CD14-positive monocyte (primary cell): ENCODE data around the gene ZRANB3. TPM values are rescaled to one million over a fixed set of nuclear protein-coding genes. Genes with fewer than 3 reads are reported as not detected.

Experiments used
- DNase-seq, 3 donors: peaks; one replicate each; pipeline ENCODE4 v3.0.0-alpha.2; 2011 to 2022
- H2AFZ ChIP-seq: 2 replicates; pipeline ENCODE4 v1.6.0; 2012; ENCODE audit warnings: mild to moderate bottlenecking, low read depth, low read length, inconsistent platforms; ENCODE audit not compliant: insufficient read depth, poor library complexity, severe bottlenecking
- H3K27ac ChIP-seq, 2 donors: 1 replicate in 1 of 2; 2 replicates in 1 of 2; pipeline ENCODE4 v1.5.1; 2012 to 2013; ENCODE audit warnings: low read length in 2 of 2, control low read depth in 1 of 2, inconsistent platforms in 1 of 2, low read depth in 1 of 2, mild to moderate bottlenecking in 1 of 2
- H3K27me3 ChIP-seq, 2 donors: one replicate each; pipeline versions ENCODE4 v1.6.0 to v1.6.1; 2011 to 2013; ENCODE audit warnings: low read length in 2 of 2; ENCODE audit not compliant: control insufficient read depth in 2 of 2, insufficient read depth in 2 of 2
- H3K36me3 ChIP-seq, 2 donors: replicated peaks in 1 of 2; 1 replicate in 1 of 2; 2 replicates in 1 of 2; pipeline versions ENCODE4 v1.5.1 to v1.6.1; 2012 to 2013; ENCODE audit warnings: low read length in 2 of 2, control low read depth in 1 of 2, inconsistent platforms in 1 of 2, mild to moderate bottlenecking in 1 of 2; ENCODE audit not compliant: insufficient read depth in 2 of 2, control insufficient read depth in 1 of 2
- H3K4me1 ChIP-seq, 2 donors: 1 replicate in 1 of 2; 2 replicates in 1 of 2; pipeline versions ENCODE4 v1.5.1 to v1.6.1; 2012 to 2013; ENCODE audit warnings: low read length in 2 of 2, control low read depth in 1 of 2, inconsistent platforms in 1 of 2, mild to moderate bottlenecking in 1 of 2, moderate library complexity in 1 of 2; ENCODE audit not compliant: insufficient read depth in 2 of 2, control insufficient read depth in 1 of 2
- H3K4me2 ChIP-seq: replicated peaks from 2 replicates; pipeline ENCODE3; 2012; ENCODE audit warnings: low read length, moderate library complexity, mild to moderate bottlenecking; ENCODE audit not compliant: poor library complexity, severe bottlenecking; ENCODE audit errors: extremely low read depth
- H3K4me3 ChIP-seq, 3 experiments: fragments of 200-600 bp in 1 of 3; sonication (generic) in 1 of 3; replicated peaks in 1 of 3; 1 replicate in 2 of 3; 2 replicates in 1 of 3; pipeline ENCODE4 v1.5.1; 2011 to 2013; ENCODE audit warnings: low read length in 3 of 3, mild to moderate bottlenecking in 3 of 3, control low read depth in 2 of 3, low read depth in 2 of 3, inconsistent platforms in 1 of 3, moderate library complexity in 1 of 3
- H3K79me2 ChIP-seq: 2 replicates; pipeline ENCODE4 v1.6.0; 2012; ENCODE audit warnings: mild to moderate bottlenecking, control low read depth, inconsistent platforms, low read length, moderate library complexity; ENCODE audit not compliant: insufficient read depth
- H3K9ac ChIP-seq: 2 replicates; pipeline ENCODE4 v1.6.0; 2017; ENCODE audit warnings: low read length, mild to moderate bottlenecking; ENCODE audit not compliant: insufficient read depth, poor library complexity, severe bottlenecking
- H3K9me3 ChIP-seq, 2 donors: replicated peaks in 1 of 2; 1 replicate in 1 of 2; 2 replicates in 1 of 2; pipeline versions ENCODE4 v1.5.1 to v1.6.1; 2012 to 2013; ENCODE audit warnings: low read length in 2 of 2, control low read depth in 1 of 2; ENCODE audit not compliant: control insufficient read depth in 1 of 2, insufficient read depth in 1 of 2
- H4K20me1 ChIP-seq: 2 replicates; pipeline ENCODE4 v1.6.0; 2012; ENCODE audit warnings: mild to moderate bottlenecking, low read length, control low read depth, moderate library complexity; ENCODE audit not compliant: insufficient read depth
- H3K27ac Mint-ChIP-seq, 7 donors: one replicate each; pipeline ENCODE4 v1.8.0; 2020; ENCODE audit warnings: mild to moderate bottlenecking in 7 of 7, mixed read lengths in 7 of 7, moderate library complexity in 6 of 7, inconsistent platforms in 2 of 7
- H3K27me3 Mint-ChIP-seq, 3 donors: one replicate each; pipeline ENCODE4 v1.8.0; 2021 to 2022; ENCODE audit warnings: low read depth in 3 of 3, mild to moderate bottlenecking in 3 of 3, mixed read lengths in 3 of 3, moderate library complexity in 3 of 3, inconsistent platforms in 1 of 3
- H3K36me3 Mint-ChIP-seq, 2 donors: one replicate each; pipeline ENCODE4 v1.8.0; 2020; ENCODE audit warnings: mixed read lengths in 2 of 2, inconsistent platforms in 1 of 2, mild to moderate bottlenecking in 1 of 2
- H3K4me1 Mint-ChIP-seq: one replicate; pipeline ENCODE4 v1.8.0; 2020; ENCODE audit warnings: mild to moderate bottlenecking, mixed read lengths
- H3K4me3 Mint-ChIP-seq, 2 donors: one replicate each; pipeline ENCODE4 v1.8.0; 2020; ENCODE audit warnings: mild to moderate bottlenecking in 2 of 2, mixed read lengths in 2 of 2, moderate library complexity in 1 of 2
- H3K9me3 Mint-ChIP-seq, 7 donors: one replicate each; pipeline ENCODE4 v1.8.0; 2020 to 2022; ENCODE audit warnings: mixed read lengths in 7 of 7, mild to moderate bottlenecking in 6 of 7, moderate library complexity in 6 of 7, inconsistent platforms in 2 of 7
- CTCF ChIP-seq: fragments of 200-600 bp; IDR thresholded peaks from one replicate; pipeline ENCODE4 v1.8.0; 2022; ENCODE audit warnings: antibody characterized with exemption, mild to moderate bottlenecking
- WGBS: methylation state at CpG from one replicate; pipeline ENCODE4 v1.1.5; 2013; ENCODE audit warnings: missing lambda C conversion rate; ENCODE audit not compliant: insufficient coverage; 5-methylcytosine and 5-hydroxymethylcytosine counted together
- intact Hi-C, 2 donors: fragments of 100-400 bp; cut with micrococcal nuclease; formaldehyde crosslinking; loops; one replicate each; pipeline versions ENCODE4 v1.15.0 to v1.15.1; 2023
- polyA plus RNA-seq, 3 donors: library from polyadenylated mRNA; depleted of rRNA in 1 of 3; unstranded in 2 of 3; stranded (reverse) in 1 of 3; fragments of 300-500 nt in 2 of 3; fragments of >200 nt in 1 of 3; fragmentation: Illumina TruSeq in 2 of 3; gene quantifications; 1 replicate in 2 of 3; 2 replicates in 1 of 3; pipeline ENCODE4 v1.2.3, GENCODE V29; 2012 to 2021

The ZRANB3 gene
- polyA plus RNA-seq, 3 donors: 0.47 to 3.5 (median 0.64) TPM

DNA sequence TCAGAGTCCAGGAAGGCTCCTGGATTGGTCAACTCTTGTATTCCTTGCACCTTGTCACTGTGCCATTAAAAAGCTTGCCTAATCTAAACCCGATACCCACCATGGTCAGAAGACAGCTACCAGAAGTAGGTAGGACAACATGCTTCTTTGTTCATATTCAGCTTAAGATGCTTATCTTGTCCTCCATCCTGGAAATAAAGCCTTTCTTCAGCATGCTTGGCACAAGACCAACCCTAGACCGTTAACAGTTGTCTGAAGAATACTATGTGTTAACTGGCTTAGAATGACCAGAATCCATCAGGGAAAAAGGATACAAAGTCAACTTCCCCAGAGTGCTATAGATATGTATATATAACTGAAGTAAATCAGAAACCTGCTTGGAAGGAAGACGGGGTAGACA lies 193.9 kb downstream of the ZRANB3 start:
- Histone ChIP-seq H3K4me3 (no peak overlapping the region), H3K4me1 (no peaks in the 10 kb centered on the region), H2AFZ (no peak overlapping the region), H3K27ac (no peak overlapping the region), H3K9ac (no peak overlapping the region), H3K4me2 (no peak overlapping the region), H3K36me3 (peaks cover 0 to 4% of the 10 kb centered on the region in 2 donors), H3K9me3 (peaks cover 0 to 20% of the 10 kb centered on the region in 2 donors), H4K20me1 (no peaks in the 10 kb centered on the region), H3K79me2 (no peaks in the 10 kb centered on the region), H3K27me3 (no peaks in the 10 kb centered on the region)
- Mint-ChIP-seq H3K9me3 (peaks cover 5 to 16% (median 13%) of the 10 kb centered on the region in 7 donors), H3K4me1 (no peaks in the 10 kb centered on the region), H3K4me3 (no peak overlapping the region), H3K36me3 (peaks cover 5 to 7% of the 10 kb centered on the region in 2 donors), H3K27ac (no peak overlapping the region), H3K27me3 (peaks cover 0 to 1% (median 0%) of the 10 kb centered on the region in 3 donors)
- DNase-seq: no peak
- TF ChIP-seq CTCF: no peak
- intact Hi-C loops: no loop called here
- WGBS: no CpG with 5 or more reads among the region's 3 CpGs

- H3K4me1 ChIP-seq: no peaks in the 10 kb centered on the region
- intact Hi-C loops: no loop called here
- no peak overlapping the region for H3K4me2 ChIP-seq
- peaks cover 0 to 3% of the 10 kb centered on the region in 2 donors for H3K9me3 ChIP-seq
- DNase-seq: no peak
- peaks cover 3 to 10% (median 6%) of the 10 kb centered on the region in 7 donors for H3K9me3 Mint-ChIP-seq
- H3K27me3 ChIP-seq: no peaks in the 10 kb centered on the region
- no peak overlapping the region for H2AFZ ChIP-seq
- no peak overlapping the region for H3K27ac Mint-ChIP-seq
- no peaks in the 10 kb centered on the region for H4K20me1 ChIP-seq
- no peak overlapping the region for H3K4me3 Mint-ChIP-seq
- no peak for TF ChIP-seq CTCF
- no peak overlapping the region for H3K27ac ChIP-seq
- 89% methylated on average over 3 of the region's 4 CpGs for whole genome bisulfite sequencing
- H3K9ac ChIP-seq: no peak overlapping the region
- H3K36me3 ChIP-seq: no peaks in the 10 kb centered on the region
- H3K36me3 Mint-ChIP-seq: peaks cover 0 to 2% of the 10 kb centered on the region in 2 donors
- peaks cover 0 to 1% (median 0%) of the 10 kb centered on the region in 3 donors for H3K27me3 Mint-ChIP-seq
- no peak overlapping the region for H3K4me3 ChIP-seq
- no peaks in the 10 kb centered on the region for H3K79me2 ChIP-seq
- no peaks in the 10 kb centered on the region for H3K4me1 Mint-ChIP-seq
Measured at GRCh38 chr2:135335256-135335655, 195.8 kb downstream of the ZRANB3 start.
